AG09309 (cell line): ENCODE results near the gene POLN.
"Not testable (repeated sequence)": the region's sequence is repeated elsewhere in the genome, so short reads cannot be mapped to it uniquely, and the experiment has no call there.

Source experiments
- DNase-seq: peaks from one replicate; pipeline ENCODE4 v3.0.0-alpha.2; 2010; ENCODE audit warnings: low read depth
- H3K4me3 ChIP-seq: 2 replicates; pipeline ENCODE4 v1.5.1; 2011; ENCODE audit warnings: mild to moderate bottlenecking, low read depth, low read length, moderate library complexity; ENCODE audit not compliant: control insufficient read depth
- TF ChIP-seq, protein P1 (sequence below): IDR thresholded peaks from 2 replicates; pipeline ENCODE4 v1.5.1; 2011; ENCODE audit warnings: mild to moderate bottlenecking, low read depth, low read length, inconsistent platforms; ENCODE audit not compliant: insufficient read depth, control insufficient read depth; ENCODE audit errors: missing control alignments

POLN gene

DNA sequence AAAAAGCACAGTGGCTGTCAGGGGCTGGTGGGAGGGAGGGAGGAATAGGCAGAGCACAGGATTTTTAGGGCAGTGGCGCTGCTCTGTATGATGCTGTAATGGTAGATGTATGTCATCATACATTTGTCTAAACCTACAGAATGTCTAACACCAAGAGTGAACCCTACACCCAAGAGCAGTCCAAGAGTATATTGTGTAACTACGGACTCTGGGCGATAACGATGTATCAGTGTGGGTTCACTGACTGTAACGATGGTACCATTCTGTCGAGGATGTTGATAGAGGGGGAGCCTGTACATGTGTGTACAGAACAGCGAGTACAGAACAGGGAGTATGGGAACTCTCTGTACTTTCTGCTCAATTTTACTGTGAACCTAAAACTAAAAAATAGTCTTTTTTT, 76.5 kb downstream of the POLN start:
- TF ChIP-seq, protein P1, sequence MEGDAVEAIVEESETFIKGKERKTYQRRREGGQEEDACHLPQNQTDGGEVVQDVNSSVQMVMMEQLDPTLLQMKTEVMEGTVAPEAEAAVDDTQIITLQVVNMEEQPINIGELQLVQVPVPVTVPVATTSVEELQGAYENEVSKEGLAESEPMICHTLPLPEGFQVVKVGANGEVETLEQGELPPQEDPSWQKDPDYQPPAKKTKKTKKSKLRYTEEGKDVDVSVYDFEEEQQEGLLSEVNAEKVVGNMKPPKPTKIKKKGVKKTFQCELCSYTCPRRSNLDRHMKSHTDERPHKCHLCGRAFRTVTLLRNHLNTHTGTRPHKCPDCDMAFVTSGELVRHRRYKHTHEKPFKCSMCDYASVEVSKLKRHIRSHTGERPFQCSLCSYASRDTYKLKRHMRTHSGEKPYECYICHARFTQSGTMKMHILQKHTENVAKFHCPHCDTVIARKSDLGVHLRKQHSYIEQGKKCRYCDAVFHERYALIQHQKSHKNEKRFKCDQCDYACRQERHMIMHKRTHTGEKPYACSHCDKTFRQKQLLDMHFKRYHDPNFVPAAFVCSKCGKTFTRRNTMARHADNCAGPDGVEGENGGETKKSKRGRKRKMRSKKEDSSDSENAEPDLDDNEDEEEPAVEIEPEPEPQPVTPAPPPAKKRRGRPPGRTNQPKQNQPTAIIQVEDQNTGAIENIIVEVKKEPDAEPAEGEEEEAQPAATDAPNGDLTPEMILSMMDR: no peak
- no peak overlapping the region for H3K4me3 ChIP-seq
- DNase-seq: no peak

- no peak overlapping the region for H3K4me3 ChIP-seq
- TF ChIP-seq, protein P1: no peak
- no peak for DNase-seq
Measured at GRCh38 chr4:2163311-2163821, 78.6 kb downstream of the POLN start.

DNA sequence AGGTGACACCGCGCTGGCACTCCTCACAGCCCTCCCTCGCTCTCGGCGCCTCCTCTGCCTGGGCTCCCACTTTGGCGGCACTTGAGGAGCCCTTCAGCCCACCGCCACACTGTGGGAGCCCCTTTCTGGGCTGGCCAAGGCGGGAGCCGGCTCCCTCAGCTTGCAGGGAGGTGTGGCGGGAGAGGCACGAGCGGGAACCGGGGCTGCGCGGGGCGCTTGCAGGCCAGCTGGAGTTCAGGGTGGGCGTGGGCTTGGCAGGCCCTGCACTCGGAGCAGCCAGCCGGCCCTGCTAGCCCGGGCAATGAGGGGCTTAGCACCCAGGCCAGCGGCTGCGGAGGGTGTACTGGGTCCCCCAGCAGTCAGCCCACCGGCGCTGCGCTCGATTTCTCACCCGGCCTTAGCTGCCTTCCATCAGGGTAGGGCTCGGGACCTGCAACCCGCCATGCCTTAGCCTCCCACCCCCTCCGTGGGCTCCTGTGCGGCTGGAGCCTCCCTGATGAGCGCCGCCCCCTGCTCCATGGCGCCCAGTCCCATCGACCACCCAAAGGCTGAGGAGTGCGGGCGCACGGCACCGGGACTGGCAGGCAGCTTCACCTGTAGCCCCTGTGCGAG, 80.7 kb downstream of the POLN start:
- DNase-seq, H3K4me3 ChIP-seq: not testable (repeated sequence)

GRCh38 chr4:2159931-2160330, 82.0 kb downstream of the POLN start:
- TF ChIP-seq, protein P1: no peak
- no peak overlapping the region for H3K4me3 ChIP-seq
- DNase-seq: no peak

GRCh38 chr4:2155246-2155645, 86.7 kb downstream of the POLN start:
- no peak overlapping the region for H3K4me3 ChIP-seq
- TF ChIP-seq, protein P1: no peak
- no peak for DNase-seq

- no peak for DNase-seq
- TF ChIP-seq, protein P1: no peak
Measured at GRCh38 chr4:2154215-2154740, 87.6 kb downstream of the POLN start.

GRCh38 chr4:2151544-2151943, 90.4 kb downstream of the POLN start:
- H3K4me3 ChIP-seq: no peak overlapping the region
- TF ChIP-seq, protein P1: no peak
- DNase-seq: no peak

More at GRCh38 chr4:2154215-2154740, 87.6 kb downstream of the POLN start:
- H3K4me3 ChIP-seq: no peak overlapping the region
